Colonic mucosa (tissue), 4 donors: ENCODE measurements around the gene GPHA2. TPM values are rescaled to one million over a fixed set of nuclear protein-coding genes. Genes with fewer than 3 reads are reported as not detected.
"Not testable (repeated sequence)": the region's sequence is repeated elsewhere in the genome, so short reads cannot be mapped to it uniquely, and the experiment has no call there.

Experiments used
- DNase-seq: peaks from one replicate; pipeline ENCODE4 v3.0.0-alpha.2; 2020
- H3K27ac ChIP-seq: fragments of 200-600 bp; one replicate; pipeline ENCODE4 v1.8.0; 2021
- H3K27me3 ChIP-seq: fragments of 200-600 bp; one replicate; pipeline ENCODE4 v1.8.0; 2021
- H3K36me3 ChIP-seq: fragments of 200-600 bp; one replicate; pipeline ENCODE4 v1.8.0; 2021
- H3K4me1 ChIP-seq: fragments of 200-600 bp; one replicate; pipeline ENCODE4 v1.8.0; 2021; ENCODE audit warnings: mild to moderate bottlenecking
- H3K4me3 ChIP-seq: fragments of 200-600 bp; one replicate; pipeline ENCODE4 v1.8.0; 2021
- H3K9ac ChIP-seq, 2 donors: one replicate each; pipeline ENCODE4 v1.7.0; 2013; ENCODE audit warnings: control low read depth in 2 of 2, low read depth in 2 of 2, low read length in 2 of 2
- H3K9me3 ChIP-seq: fragments of 200-600 bp; one replicate; pipeline ENCODE4 v1.8.0; 2021
- CTCF ChIP-seq: fragments of 200-600 bp; IDR thresholded peaks from one replicate; pipeline ENCODE4 v1.8.0; 2022; ENCODE audit warnings: antibody characterized with exemption, mild to moderate bottlenecking
- intact Hi-C: fragments of 100-400 bp; cut with DNase I; formaldehyde crosslinking; loops from one replicate; pipeline ENCODE4 v1.14.1; 2022
- total RNA-seq, 2 donors: library from RNA; stranded (reverse); fragmentation: NEBNext Ultra II Directional in 1 of 2; extraction: Animal tissue kit (Norgen Biotek cat#: 25700) in 1 of 2; gene quantifications; one replicate each; pipeline ENCODE4 v1.2.1, GENCODE V29; 2021
- donor health status: healthy.
- donor health status: DM: no; HTN: no; CAD: no.
- donor health status: DM: no; HTN: no; CAD: no.

Gene GPHA2, protein sequence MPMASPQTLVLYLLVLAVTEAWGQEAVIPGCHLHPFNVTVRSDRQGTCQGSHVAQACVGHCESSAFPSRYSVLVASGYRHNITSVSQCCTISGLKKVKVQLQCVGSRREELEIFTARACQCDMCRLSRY
- not detected for total RNA-seq

GRCh38 chr11:64935359-64936081, at the start of gene GPHA2:
GPHA2 (minus strand) TSS chr11:64935893; CDS start chr11:64935460, 433 bp downstream.
- TF ChIP-seq CTCF, result no peak
- no peak within 1 kb of the TSS for H3K27ac ChIP-seq
- no peak for DNase-seq
- H3K36me3 ChIP-seq, result peaks cover 3% of the 10 kb centered on the region
- H3K9me3 ChIP-seq, result no peaks in the 10 kb centered on the region
- H3K4me3 ChIP-seq, result no peak within 1 kb of the TSS
- no peaks in the 10 kb centered on the region for H3K27me3 ChIP-seq
- no peaks in the 10 kb centered on the region for H3K4me1 ChIP-seq
- intact Hi-C loops, result loop anchor here (10.0 kb wide), 1 partner anchor 49 kb away; no protein-coding TSS in a partner anchor
- no peak within 1 kb of the TSS for H3K9ac ChIP-seq

DNA sequence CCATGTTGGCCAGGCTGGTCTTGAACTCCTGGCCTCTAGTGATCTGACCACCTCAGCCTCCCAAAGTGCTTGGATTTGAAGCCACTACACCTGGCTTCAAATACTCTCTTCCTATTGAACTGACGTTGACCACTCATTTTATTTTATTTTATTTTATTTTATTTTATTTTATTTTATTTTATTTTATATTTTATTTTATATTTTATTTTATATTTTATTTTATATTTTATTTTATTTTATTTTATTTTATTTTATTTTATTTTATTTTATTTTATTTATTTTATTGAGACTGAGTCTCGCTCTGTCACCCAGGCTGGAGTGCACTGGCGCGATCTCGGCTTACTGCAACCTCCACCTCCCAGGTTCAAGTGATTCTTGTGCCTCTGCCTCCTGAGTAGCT, 47.6 kb upstream of the GPHA2 start:
- not testable (repeated sequence) for H3K9ac ChIP-seq, H3K4me1 ChIP-seq, H3K4me3 ChIP-seq, H3K27ac ChIP-seq, H3K27me3 ChIP-seq, H3K9me3 ChIP-seq, H3K36me3 ChIP-seq, DNase-seq
- intact Hi-C loops, result loop anchor here (10.0 kb wide), 1 partner anchor 49 kb away; the partner anchor contains the start of gene GPHA2

DNA sequence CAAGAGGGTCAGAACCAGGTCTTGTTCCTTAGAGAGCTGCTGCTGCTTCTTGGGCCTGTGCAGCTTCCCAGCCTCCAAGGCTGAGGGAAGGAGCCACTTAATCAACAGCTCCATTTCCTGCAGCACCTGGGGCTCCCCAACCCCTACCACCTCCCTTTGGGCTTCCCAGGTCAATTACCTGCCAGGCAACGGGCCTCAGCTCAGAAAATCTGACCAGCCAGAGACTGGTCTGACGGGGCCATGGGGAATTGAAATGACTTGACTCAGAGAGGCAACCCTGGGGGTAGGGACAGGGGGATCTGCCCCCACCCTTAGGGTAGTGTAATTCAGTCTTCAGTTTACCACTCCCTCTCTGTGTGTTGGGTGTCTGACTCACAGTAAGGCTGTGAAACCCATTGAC, 41.0 kb upstream of the GPHA2 start:
- Histone ChIP-seq H3K4me1 (peaks cover 1% of the 10 kb centered on the region), H3K27ac (no peak overlapping the region), H3K9me3 (no peaks in the 10 kb centered on the region), H3K36me3 (no peaks in the 10 kb centered on the region), H3K4me3 (no peak overlapping the region), H3K27me3 (no peaks in the 10 kb centered on the region), H3K9ac (no peak overlapping the region)
- no peak for TF ChIP-seq CTCF
- intact Hi-C loops, result no loop called here
- DNase-seq, result no peak

GRCh38 chr11:64974124-64974523, 38.4 kb upstream of the GPHA2 start:
- no peak overlapping the region for H3K27ac ChIP-seq
- DNase-seq, result no peak

DNA sequence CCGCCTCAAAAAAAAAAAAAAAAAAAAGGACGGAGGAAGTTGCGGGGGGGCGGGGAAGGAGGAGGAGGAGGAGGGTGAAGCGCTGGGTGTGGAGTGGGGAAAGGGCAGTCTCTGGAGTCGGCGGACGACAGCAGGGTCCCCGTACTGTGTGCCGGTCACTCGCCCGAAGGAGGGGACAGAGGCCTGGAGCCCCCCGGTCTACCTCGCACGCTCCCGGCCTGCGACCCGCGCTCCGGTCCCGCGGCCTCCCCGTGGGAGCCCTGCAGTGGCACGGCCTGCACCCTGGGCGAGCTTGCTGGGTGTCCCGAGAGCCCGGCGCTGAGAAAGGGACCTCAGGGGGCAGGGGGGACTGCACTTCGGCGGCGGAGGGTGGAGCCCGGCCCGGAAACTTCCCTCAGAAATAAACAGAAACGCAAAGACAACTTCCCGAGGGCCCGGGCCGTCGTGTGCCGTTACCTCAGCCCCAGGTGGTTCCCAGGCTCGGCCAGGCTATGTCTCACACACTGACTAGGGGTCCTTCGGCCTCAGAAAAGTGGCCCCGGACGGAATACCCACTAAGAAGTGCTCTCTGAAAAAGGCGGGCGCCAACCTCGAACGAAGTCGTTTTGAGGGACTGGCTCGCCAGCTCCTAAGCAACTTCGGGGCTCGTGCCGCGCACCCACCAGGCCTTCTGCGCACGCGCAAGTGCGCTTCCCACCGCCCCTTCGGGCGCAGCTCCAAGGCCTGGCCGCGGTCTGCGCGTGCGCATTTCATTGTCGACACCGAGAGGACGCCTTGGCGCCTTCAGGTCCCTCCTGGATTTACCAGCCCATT, 35.9 kb upstream of the GPHA2 start, which contains the start of gene MAJIN:
Gene MAJIN, minus strand, starts transcription at position 688 of the 813 bp plus-strand sequence. CDS start 12,703 bp downstream, outside the sequence.
- Histone ChIP-seq H3K9ac (peak within 1 kb of the TSS; percentile 3 to 50), H3K4me1 (peaks cover 8% of the 10 kb centered on the region), H3K36me3 (no peaks in the 10 kb centered on the region), H3K4me3 (peak within 1 kb of the TSS; percentile 32), H3K27ac (peak within 1 kb of the TSS; percentile 75), H3K27me3 (no peaks in the 10 kb centered on the region), H3K9me3 (no peaks in the 10 kb centered on the region)
- intact Hi-C loops, result no loop called here
- TF ChIP-seq CTCF, result no peak
- DNase-seq, result peak; percentile 92

More at GRCh38 chr11:64974124-64974523, 38.4 kb upstream of the GPHA2 start:
- no peaks in the 10 kb centered on the region for H3K36me3 ChIP-seq
- H3K4me1 ChIP-seq, result peaks cover 8% of the 10 kb centered on the region
- no peak overlapping the region for H3K4me3 ChIP-seq
- no peak for TF ChIP-seq CTCF
- no peaks in the 10 kb centered on the region for H3K9me3 ChIP-seq
- intact Hi-C loops, result no loop called here
- H3K9ac ChIP-seq, result no peak overlapping the region
- no peaks in the 10 kb centered on the region for H3K27me3 ChIP-seq
